ENCODE measurements around the gene XRCC1. TPM values are rescaled to one million over a fixed set of nuclear protein-coding genes. Genes with fewer than 3 reads are reported as not detected.
A peak's percentile ranks its signal among the peaks of the same experiment; 100 is the strongest.

XRCC1 gene
- total RNA-seq, 1 experiment from 2014 or later, result 37.4 TPM

GRCh38 chr19:43522929-43523328 is 52.4 kb downstream of the XRCC1 start:
- POLR2A ChIA-PET, result no interaction called here
- Histone ChIP-seq H3K9me3 (ENCODE audit: control insufficient read depth in 1 of 2, insufficient read depth in 1 of 2, low read depth in 1 of 2, low read length in 2 of 2) (no peaks in the 10 kb centered on the region), H3K9me2 (ENCODE audit: insufficient read depth) (no peaks in the 10 kb centered on the region), H3K4me2 (ENCODE audit: low read length) (peak overlapping the region; percentile 61), H3K9ac (ENCODE audit: low read length) (no peak overlapping the region), H3K27ac (ENCODE audit: low read depth, low read length) (peak overlapping the region; percentile 22; the same call in 1 of the 2 replicates), H3K79me2 (ENCODE audit: insufficient read depth, low read length) (peaks cover 53% of the 10 kb centered on the region), H2AFZ (ENCODE audit: low read depth, low read length, poor library complexity, severe bottlenecking) (no peak overlapping the region), H3K4me3 (replicated peaks in 1 of 2; ENCODE audit: low read depth in 1 of 2, low read length in 2 of 2) (no peak overlapping the region), H3K4me1 (ENCODE audit: control insufficient read depth in 1 of 2, insufficient read depth in 2 of 2, low read length in 2 of 2) (peaks cover 27 to 53% of the 10 kb centered on the region in 2 experiments), H4K20me1 (ENCODE audit: insufficient read depth) (no peaks in the 10 kb centered on the region), H3K27me3 (ENCODE audit: insufficient read depth, low read length) (no peaks in the 10 kb centered on the region), H3K36me3 (ENCODE audit: control insufficient read depth in 1 of 2, insufficient read depth in 2 of 2, low read length in 2 of 2) (no peaks in the 10 kb centered on the region; a peak in 1 of 4 replicates)
- RAD21 ChIA-PET (ENCODE audit: low non-redundant PET in 1 of 2, low total read pairs in 2 of 2, uncharacterized antibody in 2 of 2, unreplicated experiment in 2 of 2), result no interaction called here
- TF ChIP-seq CTCF (IDR thresholded peaks at IDR 0.05 in 2 of 3, conservative IDR thresholded peaks at IDR 0.05 in 1 of 3; ENCODE audit: borderline replicate concordance in 1 of 3, insufficient read depth in 1 of 3, low read depth in 2 of 3, low read length in 2 of 3) (no peak), TCF7L2 (IDR thresholded peaks at IDR 0.05; ENCODE audit: borderline replicate concordance, extremely low read depth, insufficient read depth, insufficient read length) (no peak), EZH2 (IDR thresholded peaks at IDR 0.05) (no peak), ZNF274 (IDR thresholded peaks at IDR 0.05; ENCODE audit: low read depth, low read length) (no peak), RAD21 (IDR thresholded peaks at IDR 0.05; ENCODE audit: low read depth) (no peak), JUND (IDR thresholded peaks at IDR 0.05) (no peak), YY1 (IDR thresholded peaks at IDR 0.05; ENCODE audit: extremely low read depth, insufficient replicate concordance, low read depth, low read length) (no peak), FOSL1 (IDR thresholded peaks at IDR 0.05; ENCODE audit: low read depth) (no peak), MAX (IDR thresholded peaks at IDR 0.05) (no peak), CBX3 (IDR thresholded peaks at IDR 0.05; ENCODE audit: low read depth) (no peak), ZFX (IDR thresholded peaks at IDR 0.05) (no peak), REST (IDR thresholded peaks at IDR 0.05; ENCODE audit: low read depth) (no peak)
- intact Hi-C loops (cut with micrococcal nuclease), result no loop called here
- no TSS peak for BruUV-seq (replicated peaks)
- DNase-seq (ENCODE audit: low read depth, low spot score) (no peak), ATAC-seq (no peak)
- CTCF ChIA-PET, result interaction anchor here (6.3 kb wide), 1 partner anchor 76 kb away, joined by 225 read pairs; no protein-coding TSS in a partner anchor

Measured in HCT116 (cell line).